MM.1S (cell line): ENCODE results near the gene LCP2.
"Not testable (repeated sequence)": the region's sequence is repeated elsewhere in the genome, so short reads cannot be mapped to it uniquely, and the experiment has no call there.

Experiments used
- DNase-seq: peaks from one replicate; pipeline ENCODE4 v3.0.0-alpha.2; 2015
- H2AFZ ChIP-seq: fragments of 300-600 bp; sonication (generic); 2 replicates; pipeline ENCODE4 v1.6.0; 2016; ENCODE audit warnings: antibody characterized with exemption, low read length
- H3F3A ChIP-seq: fragments of 300-600 bp; sonication (generic); 2 replicates; pipeline ENCODE4 v1.6.1; 2016; ENCODE audit warnings: mild to moderate bottlenecking, antibody characterized with exemption, low read length, moderate library complexity, mixed read lengths; ENCODE audit not compliant: insufficient read depth
- H3K27ac ChIP-seq: fragments of 300-600 bp; sonication (generic); 2 replicates; pipeline ENCODE4 v1.5.1; 2016; ENCODE audit warnings: mild to moderate bottlenecking, low read length
- H3K27me3 ChIP-seq: fragments of 300-600 bp; sonication (generic); replicated peaks from 2 replicates; pipeline ENCODE4 v1.6.0; 2016; ENCODE audit warnings: low read length; ENCODE audit not compliant: insufficient read depth
- H3K36me3 ChIP-seq: fragments of 300-600 bp; sonication (generic); replicated peaks from 2 replicates; pipeline ENCODE4 v1.6.1; 2016; ENCODE audit warnings: mild to moderate bottlenecking, low read length, mixed read lengths; ENCODE audit not compliant: insufficient read depth
- H3K4me1 ChIP-seq: fragments of 300-600 bp; sonication (generic); 2 replicates; pipeline ENCODE4 v1.6.1; 2016; ENCODE audit warnings: low read length, mixed read lengths
- H3K4me2 ChIP-seq: fragments of 300-600 bp; sonication (generic); 2 replicates; pipeline ENCODE4 v1.6.0; 2016; ENCODE audit warnings: low read depth, low read length
- H3K4me3 ChIP-seq: fragments of 300-600 bp; sonication (generic); 2 replicates; pipeline ENCODE4 v1.5.1; 2016; ENCODE audit warnings: low read length, mixed read lengths
- H3K79me2 ChIP-seq: fragments of 300-600 bp; sonication (generic); 2 replicates; pipeline ENCODE4 v1.6.1; 2016; ENCODE audit warnings: mixed run types, low read length, mixed read lengths
- H3K9ac ChIP-seq: fragments of 300-600 bp; sonication (generic); 2 replicates; pipeline ENCODE4 v1.6.1; 2016; ENCODE audit warnings: low read length, mixed read lengths
- H3K9me2 ChIP-seq: fragments of 300-600 bp; sonication (generic); replicated peaks from 2 replicates; pipeline ENCODE4 v1.6.1; 2016; ENCODE audit warnings: mild to moderate bottlenecking, low read length, mixed read lengths; ENCODE audit not compliant: insufficient read depth
- H3K9me3 ChIP-seq: fragments of 300-600 bp; sonication (generic); replicated peaks from 2 replicates; pipeline ENCODE4 v1.6.1; 2016; ENCODE audit warnings: mild to moderate bottlenecking, low read length, mixed read lengths; ENCODE audit not compliant: insufficient read depth
- H4K20me1 ChIP-seq: fragments of 300-600 bp; sonication (generic); 2 replicates; pipeline ENCODE4 v1.6.1; 2016; ENCODE audit warnings: mild to moderate bottlenecking, low read length, moderate library complexity, mixed read lengths; ENCODE audit not compliant: insufficient read depth
- EZH2 ChIP-seq: fragments of 300-600 bp; sonication (generic); optimal IDR thresholded peaks from 2 replicates; pipeline ENCODE3; 2017; ENCODE audit warnings: low read depth, mild to moderate bottlenecking, antibody characterized with exemption, low read length, mixed read lengths
- EZH2phosphoT487 ChIP-seq: fragments of 300-600 bp; sonication (generic); IDR thresholded peaks from 2 replicates; pipeline ENCODE4 v1.6.1; 2018; ENCODE audit warnings: antibody characterized with exemption, low read length
- TF ChIP-seq, protein P1 (sequence below): fragments of 300-600 bp; sonication (generic); IDR thresholded peaks from 2 replicates; pipeline ENCODE4 v1.5.1; 2016; ENCODE audit warnings: antibody characterized with exemption, low read length, mixed read lengths

LCP2 gene

DNA sequence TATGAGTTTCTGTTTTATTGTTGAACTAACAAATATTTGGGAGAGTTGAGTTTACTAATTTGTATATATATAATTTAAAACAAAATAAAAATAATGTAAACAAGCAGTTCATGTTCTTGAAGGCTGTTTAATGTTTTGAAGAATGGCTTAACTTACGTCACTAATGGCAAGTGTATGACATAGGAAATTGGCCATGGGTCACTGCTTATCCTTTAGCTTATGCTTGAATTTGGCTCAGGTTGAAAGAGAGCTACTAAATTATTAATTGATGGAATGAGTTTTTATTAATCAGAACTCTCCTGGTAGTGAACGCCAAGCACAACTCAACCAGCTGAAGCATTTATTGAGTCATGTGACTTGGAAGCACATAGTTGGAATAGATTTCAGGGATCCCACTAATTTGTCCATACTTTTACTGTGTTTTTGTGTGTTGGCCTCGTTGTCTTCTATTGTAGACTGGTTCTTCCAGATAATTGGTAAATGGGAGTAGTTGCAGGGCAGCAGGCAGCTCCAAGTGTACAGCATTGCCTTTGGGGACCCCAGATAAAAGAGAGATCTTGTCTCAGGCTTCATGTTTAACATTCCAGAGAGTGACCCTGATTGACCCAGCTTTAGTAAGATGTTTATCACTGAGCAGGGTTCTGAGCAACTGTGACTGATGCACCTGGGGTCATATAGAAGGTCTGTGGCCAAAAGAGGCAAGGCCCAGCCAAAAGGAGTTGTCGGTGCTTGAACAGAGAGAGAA is 51.3 kb downstream of the LCP2 start:
- no peak overlapping the region for H3K9ac ChIP-seq
- no peaks in the 10 kb centered on the region for H3F3A ChIP-seq
- no peak for TF ChIP-seq EZH2
- TF ChIP-seq EZH2phosphoT487: no peak
- TF ChIP-seq, protein P1, sequence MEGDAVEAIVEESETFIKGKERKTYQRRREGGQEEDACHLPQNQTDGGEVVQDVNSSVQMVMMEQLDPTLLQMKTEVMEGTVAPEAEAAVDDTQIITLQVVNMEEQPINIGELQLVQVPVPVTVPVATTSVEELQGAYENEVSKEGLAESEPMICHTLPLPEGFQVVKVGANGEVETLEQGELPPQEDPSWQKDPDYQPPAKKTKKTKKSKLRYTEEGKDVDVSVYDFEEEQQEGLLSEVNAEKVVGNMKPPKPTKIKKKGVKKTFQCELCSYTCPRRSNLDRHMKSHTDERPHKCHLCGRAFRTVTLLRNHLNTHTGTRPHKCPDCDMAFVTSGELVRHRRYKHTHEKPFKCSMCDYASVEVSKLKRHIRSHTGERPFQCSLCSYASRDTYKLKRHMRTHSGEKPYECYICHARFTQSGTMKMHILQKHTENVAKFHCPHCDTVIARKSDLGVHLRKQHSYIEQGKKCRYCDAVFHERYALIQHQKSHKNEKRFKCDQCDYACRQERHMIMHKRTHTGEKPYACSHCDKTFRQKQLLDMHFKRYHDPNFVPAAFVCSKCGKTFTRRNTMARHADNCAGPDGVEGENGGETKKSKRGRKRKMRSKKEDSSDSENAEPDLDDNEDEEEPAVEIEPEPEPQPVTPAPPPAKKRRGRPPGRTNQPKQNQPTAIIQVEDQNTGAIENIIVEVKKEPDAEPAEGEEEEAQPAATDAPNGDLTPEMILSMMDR: no peak
- no peaks in the 10 kb centered on the region for H3K9me2 ChIP-seq
- no peaks in the 10 kb centered on the region for H3K79me2 ChIP-seq
- H3K27me3 ChIP-seq: no peaks in the 10 kb centered on the region
- no peaks in the 10 kb centered on the region for H3K9me3 ChIP-seq
- H3K27ac ChIP-seq: no peak overlapping the region
- no peaks in the 10 kb centered on the region for H3K4me1 ChIP-seq
- H3K36me3 ChIP-seq: peaks cover 46% of the 10 kb centered on the region
- no peak overlapping the region for H2AFZ ChIP-seq
- H3K4me2 ChIP-seq: no peak overlapping the region
- DNase-seq: no peak
- H3K4me3 ChIP-seq: no peak overlapping the region
- H4K20me1 ChIP-seq: no peaks in the 10 kb centered on the region

DNA sequence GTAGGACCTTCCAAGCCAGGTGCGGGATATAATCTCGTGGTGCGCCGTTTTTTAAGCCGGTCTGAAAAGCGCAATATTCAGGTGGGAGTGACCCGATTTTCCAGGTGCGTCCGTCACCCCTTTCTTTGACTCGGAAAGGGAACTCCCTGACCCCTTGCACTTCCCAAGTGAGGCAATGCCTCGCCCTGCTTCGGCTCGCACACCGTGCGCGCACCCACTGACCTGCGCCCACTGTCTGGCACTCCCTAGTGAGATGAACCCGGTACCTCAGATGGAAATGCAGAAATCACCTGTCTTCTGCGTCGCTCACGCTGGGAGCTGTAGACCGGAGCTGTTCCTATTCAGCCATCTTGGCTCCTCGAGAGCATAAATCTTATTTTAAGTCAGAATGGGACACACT is 52.1 kb downstream of the LCP2 start:
- not testable (repeated sequence) for H3K27me3 ChIP-seq, H3K27ac ChIP-seq, H4K20me1 ChIP-seq, H3K4me2 ChIP-seq, H2AFZ ChIP-seq, H3K79me2 ChIP-seq, H3K4me3 ChIP-seq, H3F3A ChIP-seq, H3K9ac ChIP-seq, H3K4me1 ChIP-seq, DNase-seq, H3K9me2 ChIP-seq, H3K9me3 ChIP-seq
- peaks cover 42% of the 10 kb centered on the region for H3K36me3 ChIP-seq

DNA sequence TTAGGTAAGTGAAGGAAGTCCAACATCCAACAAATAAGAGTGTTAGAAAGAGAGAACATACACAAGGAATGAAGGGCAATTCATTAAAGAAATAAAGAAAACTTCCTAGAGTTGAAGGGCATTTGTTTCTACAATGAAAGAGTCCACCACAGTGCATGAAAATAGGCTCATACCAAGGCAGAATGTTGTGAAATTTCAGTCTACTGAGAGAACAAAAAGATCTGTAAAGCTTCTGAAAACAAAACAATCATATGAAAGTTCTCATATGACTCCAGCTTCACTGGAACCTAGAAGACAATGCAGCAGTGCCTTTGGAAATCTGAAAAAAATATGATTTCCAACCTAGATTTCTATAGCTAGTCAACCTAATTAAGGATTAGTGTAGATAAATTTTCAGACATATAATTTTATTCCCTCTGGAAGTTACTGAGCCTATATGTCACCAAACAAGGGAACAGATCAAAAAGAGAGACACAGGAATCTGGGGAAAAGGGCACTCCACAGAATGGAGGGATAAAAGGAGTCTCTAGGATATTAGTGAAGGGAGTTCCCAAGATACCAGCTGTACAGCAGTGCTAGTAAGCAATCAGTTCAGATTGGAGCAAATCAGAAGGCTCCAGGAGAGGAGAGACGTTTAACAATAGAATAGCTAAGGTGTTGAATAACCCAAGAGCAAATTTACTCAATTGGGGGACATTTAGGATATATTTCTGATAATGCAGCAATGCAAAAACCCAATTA is 59.0 kb downstream of the LCP2 start:
- Histone ChIP-seq H3K79me2 (no peaks in the 10 kb centered on the region), H3F3A (peaks cover 3% of the 10 kb centered on the region), H3K27ac (peak overlapping the region; percentile 11; the same call in 1 of the 2 replicates), H3K4me2 (peak overlapping the region; percentile 5; the same call in 1 of the 2 replicates), H3K9me3 (no peaks in the 10 kb centered on the region), H3K4me3 (no peak overlapping the region), H3K36me3 (no peaks in the 10 kb centered on the region), H3K9me2 (no peaks in the 10 kb centered on the region), H2AFZ (no peak overlapping the region), H3K4me1 (peaks cover 11% of the 10 kb centered on the region), H3K27me3 (no peaks in the 10 kb centered on the region), H4K20me1 (no peaks in the 10 kb centered on the region), H3K9ac (no peak overlapping the region)
- peak; percentile 26 for DNase-seq
- no peak for TF ChIP-seq EZH2
- TF ChIP-seq EZH2phosphoT487: no peak

DNA sequence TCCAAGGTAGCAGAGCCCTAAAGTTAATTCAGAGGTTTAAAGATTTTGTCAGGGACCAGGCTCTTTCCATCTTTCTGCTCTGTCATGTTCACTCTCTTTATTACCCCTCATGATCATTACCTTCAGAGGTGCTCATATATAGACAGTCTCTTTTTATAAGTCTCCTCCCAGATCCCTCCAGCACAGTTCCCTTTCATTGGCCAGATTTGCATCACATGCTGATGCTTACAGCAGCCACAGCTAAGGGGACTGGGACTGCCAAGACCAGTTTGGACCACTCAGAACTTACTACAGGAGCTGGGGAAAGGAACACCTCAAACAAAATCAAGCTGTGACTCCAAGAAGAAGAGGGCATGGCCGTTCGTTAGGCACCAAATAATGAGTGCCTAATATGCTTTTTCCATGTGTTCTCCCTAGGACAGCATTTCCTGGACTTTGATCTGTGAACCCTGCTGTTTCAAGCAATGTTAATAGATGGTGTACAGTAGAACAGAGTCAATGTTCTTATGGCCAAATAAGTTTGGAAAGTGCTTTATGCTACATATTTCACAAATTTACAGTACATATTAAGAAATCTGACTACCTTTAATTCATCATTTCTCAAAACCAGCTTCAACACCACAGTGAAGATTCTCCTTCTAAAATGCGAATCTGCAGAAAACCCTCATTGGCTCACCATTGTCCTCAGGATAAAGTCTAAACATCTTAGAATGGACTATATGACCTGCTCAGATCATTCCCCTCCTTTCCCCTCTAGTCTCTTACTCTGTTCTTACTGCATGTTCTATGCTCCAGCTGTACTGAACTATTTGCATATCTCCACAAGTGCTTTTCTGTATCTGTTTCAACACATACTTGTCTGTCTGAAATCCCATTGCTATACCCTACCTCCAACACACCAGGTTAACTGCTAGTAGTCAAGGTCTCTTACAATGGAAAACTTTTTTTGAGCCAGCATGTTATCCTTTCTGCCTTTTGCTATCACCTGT is 61.4 kb downstream of the LCP2 start:
- no peak for DNase-seq
- Histone ChIP-seq H3F3A (peaks cover 3% of the 10 kb centered on the region), H3K9ac (no peak overlapping the region), H3K4me2 (no peak overlapping the region), H3K27ac (no peak overlapping the region), H3K27me3 (no peaks in the 10 kb centered on the region), H3K79me2 (no peaks in the 10 kb centered on the region), H2AFZ (no peak overlapping the region), H3K4me1 (peaks cover 11% of the 10 kb centered on the region), H3K4me3 (no peak overlapping the region), H3K9me2 (no peaks in the 10 kb centered on the region), H3K36me3 (no peaks in the 10 kb centered on the region), H3K9me3 (no peaks in the 10 kb centered on the region), H4K20me1 (no peaks in the 10 kb centered on the region)
- TF ChIP-seq, protein P1: no peak
- TF ChIP-seq EZH2phosphoT487: no peak
- no peak for TF ChIP-seq EZH2
